HUES48 (cell line): Measurements from ENCODE around the gene PAXX.

Experiments used
- H3K27ac ChIP-seq: one replicate; pipeline ENCODE4 v1.7.0; 2013; ENCODE audit warnings: low read depth, low read length, inconsistent platforms
- H3K27me3 ChIP-seq: 2 replicates; pipeline ENCODE4 v1.6.1; 2013; ENCODE audit warnings: mild to moderate bottlenecking, low read length; ENCODE audit not compliant: control insufficient read depth, insufficient read depth
- H3K36me3 ChIP-seq: 2 replicates; pipeline ENCODE4 v1.6.1; 2013; ENCODE audit warnings: low read length; ENCODE audit not compliant: control insufficient read depth, insufficient read depth
- H3K4me1 ChIP-seq: 2 replicates; pipeline ENCODE4 v1.6.1; 2013; ENCODE audit warnings: mild to moderate bottlenecking, low read length; ENCODE audit not compliant: control insufficient read depth, insufficient read depth
- H3K4me3 ChIP-seq: 2 replicates; pipeline ENCODE4 v1.5.1; 2013; ENCODE audit warnings: mild to moderate bottlenecking, low read depth, low read length
- H3K9ac ChIP-seq: 2 replicates; pipeline ENCODE4 v1.6.1; 2013; ENCODE audit warnings: mild to moderate bottlenecking, low read depth, low read length, moderate library complexity
- H3K9me3 ChIP-seq: 2 replicates; pipeline ENCODE4 v1.6.1; 2013; ENCODE audit warnings: low read length; ENCODE audit not compliant: control insufficient read depth, insufficient read depth

PAXX gene

GRCh38 chr9:136970361-136970760 is 21.9 kb upstream of the PAXX start:
- no peak overlapping the region for H3K27ac ChIP-seq
- H3K27me3 ChIP-seq: no peaks in the 10 kb centered on the region
- H3K9ac ChIP-seq: no peak overlapping the region
- H3K36me3 ChIP-seq: no peaks in the 10 kb centered on the region
- H3K4me1 ChIP-seq: peaks cover 2% of the 10 kb centered on the region; the same call in 1 of the 2 replicates
- H3K4me3 ChIP-seq: no peak overlapping the region
- H3K9me3 ChIP-seq: no peaks in the 10 kb centered on the region

GRCh38 chr9:136971746-136972145 is 20.5 kb upstream of the PAXX start:
- H3K27me3 ChIP-seq: 0 out of 2 replicates have a peak, but pooled peaks cover under 1% of the 10 kb centered on the region
- H3K4me3 ChIP-seq: no peak overlapping the region
- H3K9ac ChIP-seq: no peak overlapping the region
- H3K9me3 ChIP-seq: no peaks in the 10 kb centered on the region
- no peak overlapping the region for H3K27ac ChIP-seq
- H3K36me3 ChIP-seq: no peaks in the 10 kb centered on the region
- H3K4me1 ChIP-seq: no peaks in the 10 kb centered on the region

- Histone ChIP-seq H3K27me3 (peaks cover 5% of the 10 kb centered on the region), H3K4me3 (no peak overlapping the region), H3K9ac (no peak overlapping the region), H3K36me3 (no peaks in the 10 kb centered on the region), H3K9me3 (no peaks in the 10 kb centered on the region), H3K27ac (no peak overlapping the region), H3K4me1 (peaks cover 3% of the 10 kb centered on the region; the same call in 1 of the 2 replicates)
These were observed 19.9 kb upstream of the PAXX start for GRCh38 chr9:136972335-136972734.

GRCh38 chr9:136972743-136973142 is 19.5 kb upstream of the PAXX start:
- Histone ChIP-seq H3K4me3 (no peak overlapping the region), H3K9me3 (no peaks in the 10 kb centered on the region), H3K36me3 (no peaks in the 10 kb centered on the region), H3K27ac (no peak overlapping the region), H3K4me1 (peaks cover 5% of the 10 kb centered on the region; the same call in 1 of the 2 replicates), H3K27me3 (peaks cover 9% of the 10 kb centered on the region), H3K9ac (no peak overlapping the region)

- no peaks in the 10 kb centered on the region for H3K36me3 ChIP-seq
- H3K9me3 ChIP-seq: no peaks in the 10 kb centered on the region
- no peak overlapping the region for H3K27ac ChIP-seq
- peaks cover 10% of the 10 kb centered on the region for H3K27me3 ChIP-seq
- no peak overlapping the region for H3K9ac ChIP-seq
- H3K4me1 ChIP-seq: peaks cover 5% of the 10 kb centered on the region; the same call in 1 of the 2 replicates
- no peak overlapping the region for H3K4me3 ChIP-seq
These were observed 18.3 kb upstream of the PAXX start for GRCh38 chr9:136973618-136974617.

GRCh38 chr9:136974817-136975535 is 17.2 kb upstream of the PAXX start:
- no peak overlapping the region for H3K9ac ChIP-seq
- no peak overlapping the region for H3K4me3 ChIP-seq
- no peaks in the 10 kb centered on the region for H3K9me3 ChIP-seq
- H3K4me1 ChIP-seq: peaks cover 5% of the 10 kb centered on the region; the same call in 1 of the 2 replicates
- H3K36me3 ChIP-seq: no peaks in the 10 kb centered on the region
- no peak overlapping the region for H3K27ac ChIP-seq
- H3K27me3 ChIP-seq: peaks cover 10% of the 10 kb centered on the region

GRCh38 chr9:136975644-136976043 is 16.6 kb upstream of the PAXX start:
- H3K27ac ChIP-seq: no peak overlapping the region
- H3K36me3 ChIP-seq: no peaks in the 10 kb centered on the region
- no peak overlapping the region for H3K9ac ChIP-seq
- no peaks in the 10 kb centered on the region for H3K9me3 ChIP-seq
- no peak overlapping the region for H3K4me3 ChIP-seq
- peaks cover 5% of the 10 kb centered on the region; the same call in 1 of the 2 replicates for H3K4me1 ChIP-seq
- peaks cover 10% of the 10 kb centered on the region for H3K27me3 ChIP-seq

GRCh38 chr9:136977223-136977622 is 15.0 kb upstream of the PAXX start, which contains the start of gene PTGDS:
Gene PTGDS, plus strand, starts transcription at chr9:136977504. Its CDS starts 75 bp downstream, at chr9:136977579.
- H3K4me1 ChIP-seq: peaks cover 5% of the 10 kb centered on the region; the same call in 1 of the 2 replicates
- H3K27me3 ChIP-seq: peaks cover 10% of the 10 kb centered on the region
- no peak within 1 kb of the TSS for H3K9ac ChIP-seq
- H3K9me3 ChIP-seq: no peaks in the 10 kb centered on the region
- no peak within 1 kb of the TSS for H3K27ac ChIP-seq
- no peaks in the 10 kb centered on the region for H3K36me3 ChIP-seq
- peak within 1 kb of the TSS; percentile 80 for H3K4me3 ChIP-seq

- Histone ChIP-seq H3K36me3 (no peaks in the 10 kb centered on the region), H3K27me3 (peaks cover 10% of the 10 kb centered on the region), H3K9me3 (no peaks in the 10 kb centered on the region), H3K4me3 (peak overlapping the region; percentile 80), H3K27ac (no peak overlapping the region), H3K9ac (no peak overlapping the region), H3K4me1 (peaks cover 5% of the 10 kb centered on the region; the same call in 1 of the 2 replicates)
These were observed 14.6 kb upstream of the PAXX start for GRCh38 chr9:136977649-136978072.

- no peak overlapping the region for H3K27ac ChIP-seq
- no peak overlapping the region for H3K9ac ChIP-seq
- peak overlapping the region; percentile 80 for H3K4me3 ChIP-seq
- peaks cover 10% of the 10 kb centered on the region for H3K27me3 ChIP-seq
- no peaks in the 10 kb centered on the region for H3K9me3 ChIP-seq
- peaks cover 5% of the 10 kb centered on the region; the same call in 1 of the 2 replicates for H3K4me1 ChIP-seq
- no peaks in the 10 kb centered on the region for H3K36me3 ChIP-seq
These were observed 14.0 kb upstream of the PAXX start for GRCh38 chr9:136978073-136978864.
